Body of pancreas (tissue), 4 donors: ENCODE results near the gene PTPN9.

Experiments
- POLR2A ChIP-seq, 3 donors: fragments of 450-650 bp; IDR thresholded peaks; one replicate each; pipeline ENCODE4 v1.6.1; 2016; ENCODE audit warnings: antibody characterized with exemption in 3 of 3, mild to moderate bottlenecking in 2 of 3
- TF ChIP-seq, protein P1 (sequence below), 7 experiments: fragments of 450-650 bp in 4 of 7; fragments of 200-600 bp in 3 of 7; sonication (generic) in 3 of 7; IDR thresholded peaks; one replicate each; pipeline ENCODE4 v1.5.1; 2016 to 2019; ENCODE audit warnings: antibody characterized with exemption in 7 of 7

- TF ChIP-seq POLR2A (IDR thresholded peaks at IDR 0.05): no peak
- TF ChIP-seq, protein P1, sequence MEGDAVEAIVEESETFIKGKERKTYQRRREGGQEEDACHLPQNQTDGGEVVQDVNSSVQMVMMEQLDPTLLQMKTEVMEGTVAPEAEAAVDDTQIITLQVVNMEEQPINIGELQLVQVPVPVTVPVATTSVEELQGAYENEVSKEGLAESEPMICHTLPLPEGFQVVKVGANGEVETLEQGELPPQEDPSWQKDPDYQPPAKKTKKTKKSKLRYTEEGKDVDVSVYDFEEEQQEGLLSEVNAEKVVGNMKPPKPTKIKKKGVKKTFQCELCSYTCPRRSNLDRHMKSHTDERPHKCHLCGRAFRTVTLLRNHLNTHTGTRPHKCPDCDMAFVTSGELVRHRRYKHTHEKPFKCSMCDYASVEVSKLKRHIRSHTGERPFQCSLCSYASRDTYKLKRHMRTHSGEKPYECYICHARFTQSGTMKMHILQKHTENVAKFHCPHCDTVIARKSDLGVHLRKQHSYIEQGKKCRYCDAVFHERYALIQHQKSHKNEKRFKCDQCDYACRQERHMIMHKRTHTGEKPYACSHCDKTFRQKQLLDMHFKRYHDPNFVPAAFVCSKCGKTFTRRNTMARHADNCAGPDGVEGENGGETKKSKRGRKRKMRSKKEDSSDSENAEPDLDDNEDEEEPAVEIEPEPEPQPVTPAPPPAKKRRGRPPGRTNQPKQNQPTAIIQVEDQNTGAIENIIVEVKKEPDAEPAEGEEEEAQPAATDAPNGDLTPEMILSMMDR (IDR thresholded peaks at IDR 0.05): no peak
Observed at GRCh38 chr15:75606026-75606425, 26.9 kb upstream of the PTPN9 start.
